ENCODE measurements around the gene DESI2. TPM values are rescaled to one million over a fixed set of nuclear protein-coding genes. Genes with fewer than 3 reads are reported as not detected.

Gene DESI2
- polyA plus RNA-seq, 1 donor: 43.8 TPM

DNA sequence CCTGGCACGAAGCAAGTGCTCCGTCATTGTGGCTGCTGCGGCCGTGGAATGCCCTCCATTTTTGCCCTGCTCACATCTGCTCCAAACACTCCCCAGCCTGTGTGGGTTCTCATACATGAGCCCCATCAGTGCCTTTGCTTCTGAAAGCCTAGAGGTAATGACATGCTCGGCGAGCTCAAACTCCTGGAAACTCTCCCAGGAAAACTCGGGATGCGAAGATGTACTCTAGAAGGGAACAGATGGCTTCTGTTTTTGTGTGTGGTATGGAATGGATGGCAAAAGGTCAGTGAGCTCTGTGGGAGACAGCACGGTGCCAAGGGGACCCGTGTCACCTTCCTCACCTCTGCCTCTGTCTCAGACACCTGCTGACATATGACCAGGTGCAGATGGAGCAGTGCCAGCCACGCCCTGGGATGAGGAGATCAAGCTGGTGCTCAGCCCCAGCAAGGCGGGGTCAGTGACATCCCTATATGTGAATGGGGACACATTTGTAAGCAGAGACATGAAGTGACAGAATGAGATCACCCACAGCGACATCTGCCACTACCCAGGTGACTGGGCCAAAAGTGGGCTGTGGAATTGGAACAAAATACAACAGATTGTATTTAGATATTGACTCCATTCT, 98.5 kb downstream of the DESI2 start:
- DNase-seq (ENCODE audit: low read depth): no peak

DNA sequence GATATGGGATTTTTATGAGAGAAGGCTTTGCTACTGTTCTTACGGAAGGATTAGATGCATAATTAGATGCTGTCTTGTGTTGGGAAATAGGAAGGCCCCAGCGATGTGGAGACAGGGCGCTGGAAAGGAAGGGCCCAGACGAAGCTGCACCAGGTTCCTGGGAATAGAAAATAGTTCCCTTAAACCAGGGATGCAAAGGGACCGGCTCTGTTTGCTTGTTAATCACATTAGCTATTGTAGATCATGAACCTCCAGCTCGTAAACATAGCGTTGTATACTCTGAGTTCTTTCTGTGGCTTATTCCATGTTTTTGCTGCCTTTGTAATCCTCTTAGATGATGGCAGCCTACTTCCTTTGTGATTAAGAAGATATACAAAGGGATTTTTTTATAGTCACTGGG, 102.7 kb downstream of the DESI2 start:
- DNase-seq (ENCODE audit: low read depth): no peak

GRCh38 chr1:244757091-244757939, 104.4 kb downstream of the DESI2 start:
- DNase-seq (ENCODE audit: low read depth): no peak

Other genes starting within 250 kb of the DESI2 start
- gene ADSS2, start 201.2 kb upstream of the DESI2 start, polyA plus RNA-seq (ENCODE audit: insufficient read length): 17.9 TPM
- gene CATSPERE, start 191.9 kb upstream of the DESI2 start, polyA plus RNA-seq (ENCODE audit: insufficient read length): 0.77 TPM
- 44.8 TPM for gene COX20, start 182.5 kb downstream of the DESI2 start, polyA plus RNA-seq (ENCODE audit: insufficient read length)
- 320 TPM for gene HNRNPU, start 211.4 kb downstream of the DESI2 start, polyA plus RNA-seq (ENCODE audit: insufficient read length)